Prostate gland (tissue), 2 donors: ENCODE data around the gene APBA1. TPM values are rescaled to one million over a fixed set of nuclear protein-coding genes. Genes with fewer than 3 reads are reported as not detected.

Experiments used
- DNase-seq: peaks from one replicate; pipeline ENCODE4 v3.0.0-alpha.2; 2019; ENCODE audit warnings: low spot score
- H3K27ac ChIP-seq, 2 donors: fragments of 200-600 bp; sonication (generic); 2 replicates each; pipeline ENCODE4 v1.5.1; 2017 to 2019
- H3K27me3 ChIP-seq: fragments of 200-600 bp; sonication (generic); replicated peaks from 2 replicates; pipeline ENCODE4 v1.5.1; 2019; ENCODE audit not compliant: insufficient read depth
- H3K36me3 ChIP-seq, 2 donors: fragments of 200-600 bp; sonication (generic); 1 replicate in 1 of 2; 2 replicates in 1 of 2; pipeline versions ENCODE4 v1.5.1 to v1.8.1; 2017 to 2019
- H3K4me1 ChIP-seq: fragments of 200-600 bp; sonication (generic); replicated peaks from 2 replicates; pipeline ENCODE4 v1.5.1; 2019
- H3K4me3 ChIP-seq, 2 donors: fragments of 200-600 bp; sonication (generic); 2 replicates each; pipeline ENCODE4 v1.5.1; 2017 to 2019
- H3K9me3 ChIP-seq: fragments of 200-600 bp; sonication (generic); 2 replicates; pipeline ENCODE4 v1.5.1; 2017
- CTCF ChIP-seq, 4 experiments: fragments of 200-600 bp in 2 of 4; fragments of 450-650 bp in 2 of 4; sonication (generic) in 2 of 4; IDR thresholded peaks; 1 replicate in 3 of 4; 2 replicates in 1 of 4; pipeline ENCODE4 v1.5.1; 2016 to 2019; ENCODE audit warnings: antibody characterized with exemption in 4 of 4, mild to moderate bottlenecking in 2 of 4, moderate library complexity in 2 of 4
- POLR2A ChIP-seq: fragments of 450-650 bp; IDR thresholded peaks from one replicate; pipeline ENCODE4 v1.6.1; 2016; ENCODE audit warnings: antibody characterized with exemption, mild to moderate bottlenecking
- POLR2AphosphoS5 ChIP-seq: sonication (generic); formaldehyde crosslinking; IDR thresholded peaks from one replicate; pipeline ENCODE4 v1.6.1; 2017; ENCODE audit warnings: antibody characterized with exemption
- WGBS: methylation state at CpG from one replicate; pipeline ENCODE4 v1.1.5; 2018; 5-methylcytosine and 5-hydroxymethylcytosine counted together
- intact Hi-C: fragments of 100-400 bp; cut with DNase I; formaldehyde crosslinking; loops from one replicate; pipeline ENCODE4 v1.14.2; 2022
- total RNA-seq, 2 donors: library from RNA; depleted of rRNA; stranded (reverse); fragments of >200 nt; gene quantifications; one replicate each; pipeline ENCODE4 v1.1.0, GENCODE V29; 2016

The APBA1 gene
- total RNA-seq, 2 donors from 2014 or later = 2.2 to 7.5 TPM

- intact Hi-C loops = no loop called here
- DNase-seq = no peak
- Histone ChIP-seq H3K27me3 (no peaks in the 10 kb centered on the region), H3K4me1 (no peaks in the 10 kb centered on the region), H3K4me3 (no peak overlapping the region), H3K9me3 (no peaks in the 10 kb centered on the region), H3K27ac (no peak overlapping the region), H3K36me3 (no peaks in the 10 kb centered on the region)
- TF ChIP-seq POLR2A (no peak), POLR2AphosphoS5 (no peak), CTCF (IDR thresholded peaks at IDR 0.05) (no peak)
Measured at GRCh38 chr9:69572611-69573010, 99.6 kb downstream of the APBA1 start.

- no peak overlapping the region for H3K27ac ChIP-seq
- intact Hi-C loops = no loop called here
- TF ChIP-seq CTCF (IDR thresholded peaks at IDR 0.05) (no peak), POLR2AphosphoS5 (no peak), POLR2A (no peak)
- H3K27me3 ChIP-seq = no peaks in the 10 kb centered on the region
- 66% methylated on average over 2 of the region's 2 CpGs for WGBS
- H3K9me3 ChIP-seq = no peaks in the 10 kb centered on the region
- no peaks in the 10 kb centered on the region for H3K4me1 ChIP-seq
- DNase-seq = no peak
- no peak overlapping the region for H3K4me3 ChIP-seq
- H3K36me3 ChIP-seq = no peaks in the 10 kb centered on the region
Measured at GRCh38 chr9:69571032-69571431, 101.1 kb downstream of the APBA1 start.

- no peak overlapping the region for H3K4me3 ChIP-seq
- 42% methylated on average over 3 of the region's 3 CpGs for WGBS
- DNase-seq = no peak
- no peak overlapping the region for H3K27ac ChIP-seq
- no peaks in the 10 kb centered on the region for H3K9me3 ChIP-seq
- TF ChIP-seq CTCF (IDR thresholded peaks at IDR 0.05) = no peak
- TF ChIP-seq POLR2AphosphoS5 = no peak
- TF ChIP-seq POLR2A = no peak
- intact Hi-C loops = no loop called here
- no peaks in the 10 kb centered on the region for H3K4me1 ChIP-seq
- H3K27me3 ChIP-seq = no peaks in the 10 kb centered on the region
- H3K36me3 ChIP-seq = no peaks in the 10 kb centered on the region
Measured at GRCh38 chr9:69569738-69570451, 102.3 kb downstream of the APBA1 start.

GRCh38 chr9:69564557-69564956 lies 107.6 kb downstream of the APBA1 start:
- peak; percentile 22 for DNase-seq

More at GRCh38 chr9:69564557-69564956, 107.6 kb downstream of the APBA1 start:
- no peaks in the 10 kb centered on the region for H3K4me1 ChIP-seq
- no peaks in the 10 kb centered on the region for H3K36me3 ChIP-seq
- intact Hi-C loops = no loop called here
- WGBS = 14% methylated on average over 1 of the region's 1 CpG
- no peaks in the 10 kb centered on the region for H3K27me3 ChIP-seq
- no peak overlapping the region for H3K4me3 ChIP-seq
- TF ChIP-seq CTCF (IDR thresholded peaks at IDR 0.05) = no peak
- TF ChIP-seq POLR2AphosphoS5 = peak; percentile 74
- no peak overlapping the region for H3K27ac ChIP-seq
- no peaks in the 10 kb centered on the region for H3K9me3 ChIP-seq
